HG03196 (cell line): ENCODE measurements around the gene ABLIM1.

Experiments
- ATAC-seq: cut with Tn5 transposase; IDR thresholded peaks from one replicate; pipeline ENCODE4 v1.9.1; 2021; ENCODE audit not compliant: unreplicated experiment

ABLIM1 gene

GRCh38 chr10:114624951-114625780 is 32.9 kb downstream of the ABLIM1 start:
- ATAC-seq, result no peak

- ATAC-seq, result no peak
Observed at GRCh38 chr10:114624422-114624821, 33.7 kb downstream of the ABLIM1 start.

GRCh38 chr10:114623661-114624294 is 34.3 kb downstream of the ABLIM1 start:
- ATAC-seq, result no peak

- no peak for ATAC-seq
Observed at GRCh38 chr10:114623155-114623554, 34.9 kb downstream of the ABLIM1 start.

- ATAC-seq, result no peak
Observed at GRCh38 chr10:114618722-114619121, 39.4 kb downstream of the ABLIM1 start.

- ATAC-seq, result no peak
Observed at GRCh38 chr10:114616516-114616915, 41.6 kb downstream of the ABLIM1 start.

GRCh38 chr10:114616103-114616502 is 42.0 kb downstream of the ABLIM1 start:
- ATAC-seq, result no peak

GRCh38 chr10:114615600-114616007 is 42.5 kb downstream of the ABLIM1 start:
- ATAC-seq, result peak; percentile 96

- ATAC-seq, result no peak
Observed at GRCh38 chr10:114613237-114613979, 44.7 kb downstream of the ABLIM1 start.

GRCh38 chr10:114611617-114612016 is 46.5 kb downstream of the ABLIM1 start:
- ATAC-seq, result no peak

- no peak for ATAC-seq
Observed at GRCh38 chr10:114609518-114610426, 48.3 kb downstream of the ABLIM1 start.

GRCh38 chr10:114607358-114607998 is 50.6 kb downstream of the ABLIM1 start:
- no peak for ATAC-seq

GRCh38 chr10:114605155-114605797 is 52.8 kb downstream of the ABLIM1 start:
- ATAC-seq, result no peak

GRCh38 chr10:114604357-114605130 is 53.5 kb downstream of the ABLIM1 start:
- no peak for ATAC-seq

GRCh38 chr10:114603948-114604347 is 54.1 kb downstream of the ABLIM1 start:
- ATAC-seq, result no peak

GRCh38 chr10:114603303-114603702 is 54.8 kb downstream of the ABLIM1 start:
- no peak for ATAC-seq

- ATAC-seq, result no peak
Observed at GRCh38 chr10:114600057-114600456, 58.0 kb downstream of the ABLIM1 start.

GRCh38 chr10:114596793-114597192 is 61.3 kb downstream of the ABLIM1 start:
- ATAC-seq, result no peak
